Measurements from ENCODE around the gene LMNTD2.
"Not testable (repeated sequence)": the region's sequence is repeated elsewhere in the genome, so short reads cannot be mapped to it uniquely, and the experiment has no call there.

LMNTD2 gene

GRCh38 chr11:526192-526591, 34.3 kb downstream of the LMNTD2 start:
- 85 to 87% methylated on average over 17 of the region's 17 CpGs for WGBS, 2 experiments
- no peak overlapping the region for H3K27ac ChIP-seq (ENCODE audit: insufficient read depth, low read depth, low read length, poor library complexity, severe bottlenecking)
- H3K27me3 ChIP-seq (ENCODE audit: control insufficient read depth, insufficient read depth, low read length, poor library complexity, severe bottlenecking): no peaks in the 10 kb centered on the region
- H3K36me3 ChIP-seq (ENCODE audit: control insufficient read depth, insufficient read depth, low read length): peaks cover under 1% of the 10 kb centered on the region
- H3K4me1 ChIP-seq (ENCODE audit: control insufficient read depth, insufficient read depth, low read length): no peaks in the 10 kb centered on the region
- no peaks in the 10 kb centered on the region for H3K9me3 ChIP-seq (ENCODE audit: control insufficient read depth, low read length)
- no peak overlapping the region for H3K4me3 ChIP-seq (ENCODE audit: insufficient read depth, low read depth, low read length)

- WGBS, 2 experiments: 91% methylated on average over 10 of the region's 10 CpGs
- Histone ChIP-seq H3K4me3 (ENCODE audit: insufficient read depth, low read depth, low read length) (no peak overlapping the region), H3K27me3 (ENCODE audit: control insufficient read depth, insufficient read depth, low read length, poor library complexity, severe bottlenecking) (no peaks in the 10 kb centered on the region), H3K27ac (ENCODE audit: insufficient read depth, low read depth, low read length, poor library complexity, severe bottlenecking) (no peak overlapping the region), H3K4me1 (ENCODE audit: control insufficient read depth, insufficient read depth, low read length) (no peaks in the 10 kb centered on the region), H3K36me3 (ENCODE audit: control insufficient read depth, insufficient read depth, low read length) (no peaks in the 10 kb centered on the region), H3K9me3 (ENCODE audit: control insufficient read depth, low read length) (no peaks in the 10 kb centered on the region)
Observed at GRCh38 chr11:521177-521688, 39.3 kb downstream of the LMNTD2 start.

- Histone ChIP-seq H3K27me3 (ENCODE audit: control insufficient read depth, insufficient read depth, low read length, poor library complexity, severe bottlenecking) (no peaks in the 10 kb centered on the region), H3K27ac (ENCODE audit: insufficient read depth, low read depth, low read length, poor library complexity, severe bottlenecking) (no peak overlapping the region), H3K4me3 (ENCODE audit: insufficient read depth, low read depth, low read length) (no peak overlapping the region), H3K36me3 (ENCODE audit: control insufficient read depth, insufficient read depth, low read length) (no peaks in the 10 kb centered on the region), H3K9me3 (ENCODE audit: control insufficient read depth, low read length) (no peaks in the 10 kb centered on the region), H3K4me1 (ENCODE audit: control insufficient read depth, insufficient read depth, low read length) (no peaks in the 10 kb centered on the region)
- WGBS, 2 experiments: 93% methylated on average over 39 of the region's 39 CpGs
Observed at GRCh38 chr11:520428-521176, 39.9 kb downstream of the LMNTD2 start.

- no peaks in the 10 kb centered on the region for H3K9me3 ChIP-seq (ENCODE audit: control insufficient read depth, low read length)
- no peak overlapping the region for H3K27ac ChIP-seq (ENCODE audit: insufficient read depth, low read depth, low read length, poor library complexity, severe bottlenecking)
- H3K36me3 ChIP-seq (ENCODE audit: control insufficient read depth, insufficient read depth, low read length): no peaks in the 10 kb centered on the region
- 30 to 34% methylated on average over 74 of the region's 74 CpGs for WGBS, 2 experiments
- no peaks in the 10 kb centered on the region for H3K27me3 ChIP-seq (ENCODE audit: control insufficient read depth, insufficient read depth, low read length, poor library complexity, severe bottlenecking)
- H3K4me3 ChIP-seq (ENCODE audit: insufficient read depth, low read depth, low read length): no peak overlapping the region
- H3K4me1 ChIP-seq (ENCODE audit: control insufficient read depth, insufficient read depth, low read length): no peaks in the 10 kb centered on the region
Observed at GRCh38 chr11:518463-519202, 41.9 kb downstream of the LMNTD2 start.

GRCh38 chr11:516918-517685, 43.4 kb downstream of the LMNTD2 start:
- 96% methylated on average over 43 of the region's 43 CpGs for WGBS, 2 experiments
- not testable (repeated sequence) for H3K4me1 ChIP-seq (ENCODE audit: control insufficient read depth, insufficient read depth, low read length); H3K27ac ChIP-seq (ENCODE audit: insufficient read depth, low read depth, low read length, poor library complexity, severe bottlenecking); H3K27me3 ChIP-seq (ENCODE audit: control insufficient read depth, insufficient read depth, low read length, poor library complexity, severe bottlenecking); H3K9me3 ChIP-seq (ENCODE audit: control insufficient read depth, low read length); H3K4me3 ChIP-seq (ENCODE audit: insufficient read depth, low read depth, low read length); H3K36me3 ChIP-seq (ENCODE audit: control insufficient read depth, insufficient read depth, low read length)

- no peaks in the 10 kb centered on the region for H3K9me3 ChIP-seq (ENCODE audit: control insufficient read depth, low read length)
- WGBS, 2 experiments: 76 to 84% methylated on average over 4 of the region's 4 CpGs
- H3K4me1 ChIP-seq (ENCODE audit: control insufficient read depth, insufficient read depth, low read length): no peaks in the 10 kb centered on the region
- H3K27me3 ChIP-seq (ENCODE audit: control insufficient read depth, insufficient read depth, low read length, poor library complexity, severe bottlenecking): no peaks in the 10 kb centered on the region
- no peak overlapping the region for H3K27ac ChIP-seq (ENCODE audit: insufficient read depth, low read depth, low read length, poor library complexity, severe bottlenecking)
- no peak overlapping the region for H3K4me3 ChIP-seq (ENCODE audit: insufficient read depth, low read depth, low read length)
- H3K36me3 ChIP-seq (ENCODE audit: control insufficient read depth, insufficient read depth, low read length): no peaks in the 10 kb centered on the region
Observed at GRCh38 chr11:516400-516799, 44.1 kb downstream of the LMNTD2 start.

- 94% methylated on average over 6 of the region's 6 CpGs for WGBS, 2 experiments
- Histone ChIP-seq H3K27ac (ENCODE audit: insufficient read depth, low read depth, low read length, poor library complexity, severe bottlenecking) (no peak overlapping the region), H3K27me3 (ENCODE audit: control insufficient read depth, insufficient read depth, low read length, poor library complexity, severe bottlenecking) (no peaks in the 10 kb centered on the region), H3K4me3 (ENCODE audit: insufficient read depth, low read depth, low read length) (no peak overlapping the region), H3K9me3 (ENCODE audit: control insufficient read depth, low read length) (no peaks in the 10 kb centered on the region), H3K36me3 (ENCODE audit: control insufficient read depth, insufficient read depth, low read length) (no peaks in the 10 kb centered on the region), H3K4me1 (ENCODE audit: control insufficient read depth, insufficient read depth, low read length) (no peaks in the 10 kb centered on the region)
Observed at GRCh38 chr11:515131-515530, 45.4 kb downstream of the LMNTD2 start.

GRCh38 chr11:514606-515005, 45.9 kb downstream of the LMNTD2 start:
- Histone ChIP-seq H3K27ac (ENCODE audit: insufficient read depth, low read depth, low read length, poor library complexity, severe bottlenecking) (no peak overlapping the region), H3K36me3 (ENCODE audit: control insufficient read depth, insufficient read depth, low read length) (no peaks in the 10 kb centered on the region), H3K4me1 (ENCODE audit: control insufficient read depth, insufficient read depth, low read length) (no peaks in the 10 kb centered on the region), H3K27me3 (ENCODE audit: control insufficient read depth, insufficient read depth, low read length, poor library complexity, severe bottlenecking) (no peaks in the 10 kb centered on the region), H3K4me3 (ENCODE audit: insufficient read depth, low read depth, low read length) (no peak overlapping the region), H3K9me3 (ENCODE audit: control insufficient read depth, low read length) (no peaks in the 10 kb centered on the region)
- 96% methylated on average over 10 of the region's 10 CpGs for WGBS, 2 experiments

- Histone ChIP-seq H3K4me3 (ENCODE audit: insufficient read depth, low read depth, low read length) (no peak overlapping the region), H3K36me3 (ENCODE audit: control insufficient read depth, insufficient read depth, low read length) (no peaks in the 10 kb centered on the region), H3K4me1 (ENCODE audit: control insufficient read depth, insufficient read depth, low read length) (no peaks in the 10 kb centered on the region), H3K27ac (ENCODE audit: insufficient read depth, low read depth, low read length, poor library complexity, severe bottlenecking) (no peak overlapping the region), H3K27me3 (ENCODE audit: control insufficient read depth, insufficient read depth, low read length, poor library complexity, severe bottlenecking) (no peaks in the 10 kb centered on the region), H3K9me3 (ENCODE audit: control insufficient read depth, low read length) (no peaks in the 10 kb centered on the region)
- 92% methylated on average over 29 of the region's 29 CpGs for WGBS, 2 experiments
Observed at GRCh38 chr11:512761-513595, 47.6 kb downstream of the LMNTD2 start.
